Right lobe of liver (tissue), 5 donors: Measurements from ENCODE around the gene RPS27L. TPM values are rescaled to one million over a fixed set of nuclear protein-coding genes. Genes with fewer than 3 reads are reported as not detected.

Source experiments
- total RNA-seq, 6 experiments: library from RNA; depleted of rRNA in 2 of 6; stranded (reverse); fragments of >200 nt in 2 of 6; fragmentation: NEBNext Ultra II Directional in 3 of 6; extraction: Animal tissue kit (Norgen Biotek cat#: 25700) in 3 of 6; gene quantifications; one replicate each; pipeline versions ENCODE4 v1.1.0 to v1.2.4, GENCODE V29; 2016 to 2023
- donor health status: DM: no; HTN: no; CAD: no.
- donor health status: DM: no; HTN: no; CAD: no.
- donor health status: DM: no; HTN: yes; CAD: no.
- donor health status: DM: no; HTN: yes; CAD: no.

Gene RPS27L
- total RNA-seq, 6 experiments from 2014 or later = 63.9 to 115 (median 99.8) TPM

Other genes starting within 250 kb of the RPS27L start
- gene TPM1, start 114.7 kb downstream of the RPS27L start, total RNA-seq = 100 to 1,000 TPM in 3 of 6 experiments, 10 to 100 TPM in 3; 44.3 to 180 (median 91.6) TPM
- 10 to 100 TPM; 16.4 to 34.8 (median 21.5) TPM for gene LACTB, start 35.6 kb downstream of the RPS27L start, total RNA-seq
- 10 to 100 TPM in 4 of 6 experiments, 1 to 10 TPM in 2; 5.8 to 50.7 (median 14.3) TPM for gene RAB8B, start 32.1 kb upstream of the RPS27L start, total RNA-seq
- 1 to 10 TPM; 2.2 to 7.4 (median 4.7) TPM for gene APH1B, start 120.1 kb upstream of the RPS27L start, total RNA-seq
- 10 to 100 TPM in 2 of 6 experiments, 1 to 10 TPM in 1, under 1 TPM in 3; 0.02 to 18.3 (median 1.4) TPM for gene CA12, start 224.4 kb upstream of the RPS27L start, total RNA-seq